B cell (primary cell): ENCODE measurements around the gene C9orf72. TPM values are rescaled to one million over a fixed set of nuclear protein-coding genes. Genes with fewer than 3 reads are reported as not detected.

Source experiments
- ATAC-seq: fragments of 200-7000 bp; cut with Tn5 transposase; one replicate; pipeline ENCODE4 v1.10.0; 2021; ENCODE audit warnings: low read depth, mild to moderate bottlenecking, moderate number of reproducible peaks, moderate library complexity
- CTCF ChIA-PET: fragments of 350-600 bp; sonication (Branson Sonifier 250); formaldehyde crosslinking; loops from one replicate; lab custom pipeline; 2021; ENCODE audit warnings: antibody characterized with exemption, inconsistent platforms; lab: Charles Lee
- POLR2A ChIA-PET: fragments of 350-600 bp; sonication (Branson Sonifier 250); formaldehyde crosslinking; loops from one replicate; lab custom pipeline; 2021; ENCODE audit warnings: antibody characterized with exemption; lab: Charles Lee
- DNase-seq: peaks from one replicate; pipeline ENCODE4 v3.0.0; 2013
- H2AFZ ChIP-seq: 2 replicates; pipeline ENCODE4 v1.6.1; 2012; ENCODE audit warnings: mild to moderate bottlenecking, low read depth, low read length; ENCODE audit not compliant: insufficient read depth, poor library complexity, severe bottlenecking
- H3K27ac ChIP-seq, 2 donors: 1 replicate in 1 of 2; 2 replicates in 1 of 2; pipeline ENCODE4 v1.5.1; 2012 to 2013; ENCODE audit warnings: low read length in 2 of 2, mild to moderate bottlenecking in 2 of 2, moderate library complexity in 1 of 2
- H3K27me3 ChIP-seq, 4 experiments: fragments of 200-600 bp in 1 of 4; sonication (generic) in 1 of 4; replicated peaks in 1 of 4; 1 replicate in 2 of 4; 2 replicates in 2 of 4; pipeline versions ENCODE4 v1.6.1 to v1.7.0; 2013 to 2016; ENCODE audit warnings: low read length in 3 of 4, mild to moderate bottlenecking in 2 of 4, mixed read lengths in 1 of 4, moderate library complexity in 1 of 4; ENCODE audit not compliant: insufficient read depth in 4 of 4, control insufficient read depth in 3 of 4; ENCODE audit errors: control extremely low read depth in 1 of 4
- H3K36me3 ChIP-seq, 2 experiments: replicated peaks in 1 of 2; 1 replicate in 1 of 2; 2 replicates in 1 of 2; pipeline versions ENCODE4 v1.6.1 to v1.7.1; 2013; ENCODE audit warnings: low read length in 1 of 2; ENCODE audit not compliant: insufficient read depth in 2 of 2, control insufficient read depth in 1 of 2; ENCODE audit errors: control extremely low read depth in 1 of 2, extremely low read depth in 1 of 2
- H3K4me1 ChIP-seq, 2 donors: fragments of 200-600 bp in 1 of 2; sonication (generic) in 1 of 2; 1 replicate in 1 of 2; 2 replicates in 1 of 2; pipeline versions ENCODE4 v1.5.1 to v1.6.1; 2013 to 2017; ENCODE audit warnings: low read length in 2 of 2; ENCODE audit not compliant: control insufficient read depth in 2 of 2, insufficient read depth in 2 of 2
- H3K4me2 ChIP-seq: replicated peaks from 2 replicates; pipeline ENCODE3; 2012; ENCODE audit warnings: mild to moderate bottlenecking, low read depth, low read length; ENCODE audit not compliant: poor library complexity, severe bottlenecking
- H3K4me3 ChIP-seq, 5 experiments: fragments of 200-600 bp in 1 of 5; sonication (generic) in 1 of 5; 1 replicate in 3 of 5; 2 replicates in 2 of 5; pipeline versions ENCODE4 v1.5.1 to v1.7.0; 2011 to 2016; ENCODE audit warnings: low read length in 4 of 5, mild to moderate bottlenecking in 4 of 5, low read depth in 2 of 5, control low read depth in 1 of 5, moderate library complexity in 1 of 5; ENCODE audit not compliant: insufficient read depth in 1 of 5; ENCODE audit errors: control extremely low read depth in 1 of 5, extremely low read depth in 1 of 5
- H3K79me2 ChIP-seq: fragments of 200-600 bp; sonication (generic); one replicate; pipeline ENCODE4 v1.6.0; 2016; ENCODE audit warnings: low read length; ENCODE audit not compliant: control insufficient read depth, insufficient read depth
- H3K9ac ChIP-seq: fragments of 200-600 bp; sonication (generic); 2 replicates; pipeline ENCODE4 v1.6.1; 2017; ENCODE audit warnings: mild to moderate bottlenecking, low read length, moderate library complexity
- H3K9me3 ChIP-seq, 3 donors: one replicate each; pipeline versions ENCODE4 v1.6.1 to v1.7.1; 2013; ENCODE audit warnings: low read length in 2 of 3; ENCODE audit not compliant: control insufficient read depth in 2 of 3, insufficient read depth in 1 of 3; ENCODE audit errors: control extremely low read depth in 1 of 3
- H4K20me1 ChIP-seq: 2 replicates; pipeline ENCODE4 v1.6.0; 2012; ENCODE audit warnings: mild to moderate bottlenecking, low read length; ENCODE audit not compliant: insufficient read depth, control insufficient read depth, poor library complexity, severe bottlenecking
- H3K27ac Mint-ChIP-seq: one replicate; pipeline ENCODE4 v1.8.0; 2021; ENCODE audit warnings: mixed read lengths
- H3K27me3 Mint-ChIP-seq: one replicate; pipeline ENCODE4 v1.8.0; 2021; ENCODE audit warnings: mixed read lengths
- H3K4me1 Mint-ChIP-seq: one replicate; pipeline ENCODE4 v1.8.0; 2021; ENCODE audit warnings: mixed read lengths
- H3K4me3 Mint-ChIP-seq: one replicate; pipeline ENCODE4 v1.8.0; 2021; ENCODE audit warnings: mixed read lengths
- H3K9me3 Mint-ChIP-seq: one replicate; pipeline ENCODE4 v1.8.0; 2022; ENCODE audit warnings: mixed read lengths; ENCODE audit not compliant: insufficient read depth
- CTCF ChIP-seq: fragments of 200-600 bp; IDR thresholded peaks from one replicate; pipeline ENCODE4 v1.8.0; 2022; ENCODE audit warnings: antibody characterized with exemption, mild to moderate bottlenecking
- EZH2 ChIP-seq: IDR thresholded peaks from 2 replicates; pipeline ENCODE4 v1.6.1; 2012; ENCODE audit warnings: borderline replicate concordance, low read depth, mild to moderate bottlenecking, moderate library complexity, low read length; ENCODE audit not compliant: insufficient read depth, poor library complexity, severe bottlenecking
- WGBS: methylation state at CpG from one replicate; pipeline ENCODE4 v1.1.5; 2013; ENCODE audit warnings: missing lambda C conversion rate; ENCODE audit not compliant: insufficient coverage; 5-methylcytosine and 5-hydroxymethylcytosine counted together
- intact Hi-C: fragments of 100-400 bp; cut with micrococcal nuclease; formaldehyde crosslinking; loops from one replicate; pipeline ENCODE4 v1.10.0; 2022
- polyA plus RNA-seq: library from polyadenylated mRNA; depleted of rRNA; stranded (reverse); fragments of >200 nt; gene quantifications from 2 replicates; pipeline ENCODE4 v1.2.3, GENCODE V29; 2012
- total RNA-seq, 2 donors: library from RNA; stranded (reverse); fragments of 120-200 nt in 1 of 2; gene quantifications; 1 replicate in 1 of 2; 2 replicates in 1 of 2; pipeline versions ENCODE4 v1.2.3 to v1.2.4, GENCODE V29; 2013 to 2022

Gene C9orf72
- total and polyA plus RNA-seq, 2 donors (not counting 1 experiment from before 2014, with no cell fraction given): 18.3 to 27.6 TPM

- CTCF ChIA-PET: interaction anchor here (0.7 kb wide), 1 partner anchor 78 kb away, joined by 3 read pairs; no protein-coding TSS in a partner anchor
- DNase-seq: no peak
- TF ChIP-seq CTCF (no peak), EZH2 (no peak)
Observed at GRCh38 chr9:27622693-27623340, 49.5 kb upstream of the C9orf72 start.

GRCh38 chr9:27619743-27620142 lies 46.5 kb upstream of the C9orf72 start:
- no peaks in the 10 kb centered on the region for H3K79me2 ChIP-seq
- Mint-ChIP-seq H3K27me3 (peaks cover 23% of the 10 kb centered on the region), H3K4me1 (peaks cover 4% of the 10 kb centered on the region), H3K9me3 (peaks cover 2% of the 10 kb centered on the region), H3K27ac (no peak overlapping the region), H3K4me3 (no peak overlapping the region)
- no peak overlapping the region for H3K4me2 ChIP-seq
- H3K9ac ChIP-seq: no peak overlapping the region
- 93% methylated on average over 4 of the region's 6 CpGs for WGBS
- H3K4me3 ChIP-seq: no peak overlapping the region
- intact Hi-C loops: no loop called here
- H2AFZ ChIP-seq: no peak overlapping the region
- H3K36me3 ChIP-seq: no peaks in the 10 kb centered on the region
- peaks cover 0 to 9% (median 4%) of the 10 kb centered on the region in 4 experiments for H3K27me3 ChIP-seq
- no peaks in the 10 kb centered on the region for H3K4me1 ChIP-seq
- peaks cover 0 to 3% (median 0%) of the 10 kb centered on the region in 3 donors for H3K9me3 ChIP-seq
- H4K20me1 ChIP-seq: no peaks in the 10 kb centered on the region
- TF ChIP-seq EZH2: no peak
- TF ChIP-seq CTCF: no peak
- ChIA-PET CTCF (no interaction called here), POLR2A (no interaction called here)
- H3K27ac ChIP-seq: no peak overlapping the region
- no peak for DNase-seq
- ATAC-seq: no peak

More at GRCh38 chr9:27622693-27623340, 49.5 kb upstream of the C9orf72 start:
- H3K4me3 ChIP-seq: no peak overlapping the region
- H3K4me1 Mint-ChIP-seq: peaks cover 4% of the 10 kb centered on the region
- no peak overlapping the region for H3K4me3 Mint-ChIP-seq
- no peak overlapping the region for H3K27ac ChIP-seq
- H2AFZ ChIP-seq: no peak overlapping the region
- H3K27me3 Mint-ChIP-seq: peaks cover 27% of the 10 kb centered on the region
- H3K9me3 ChIP-seq: peaks cover 0 to 3% (median 0%) of the 10 kb centered on the region in 3 donors
- no peaks in the 10 kb centered on the region for H3K36me3 ChIP-seq
- WGBS: no CpG with 5 or more reads among the region's 5 CpGs
- H3K27me3 ChIP-seq: peaks cover 0 to 6% (median 0%) of the 10 kb centered on the region in 4 experiments
- H3K9ac ChIP-seq: no peak overlapping the region
- no peak for ATAC-seq
- H3K79me2 ChIP-seq: no peaks in the 10 kb centered on the region
- H3K4me1 ChIP-seq: no peaks in the 10 kb centered on the region
- POLR2A ChIA-PET: no interaction called here
- intact Hi-C loops: no loop called here
- H3K9me3 Mint-ChIP-seq: peaks cover 2% of the 10 kb centered on the region
- H4K20me1 ChIP-seq: no peaks in the 10 kb centered on the region
- no peak overlapping the region for H3K4me2 ChIP-seq
- no peak overlapping the region for H3K27ac Mint-ChIP-seq
